SK-N-SH (cell line): ENCODE data around the gene CISH. TPM values are rescaled to one million over a fixed set of nuclear protein-coding genes. Genes with fewer than 3 reads are reported as not detected.

Experiments used
- CTCF ChIA-PET: fragments of 300-600, 350-600 bp; formaldehyde crosslinking; extraction: SDS; loops from one replicate; lab custom pipeline; 2021; lab: Yijun Ruan, JAX
- POLR2A ChIA-PET: fragments of 350-600 bp; sonication (Branson Sonifier 250); formaldehyde crosslinking; extraction: SDS; loops from one replicate; lab custom pipeline; 2020; ENCODE audit warnings: antibody characterized with exemption, inconsistent platforms; lab: Yijun Ruan, JAX
- DNase-seq: peaks from one replicate; pipeline ENCODE4 v3.0.0; 2012
- H2AFZ ChIP-seq: fragments of 200-600 bp; sonication (generic); 2 replicates; pipeline ENCODE4 v1.8.1; 2016; ENCODE audit warnings: antibody characterized with exemption, mild to moderate bottlenecking, low read depth
- H3F3A ChIP-seq: fragments of 200-600 bp; sonication (generic); replicated peaks from 2 replicates; pipeline ENCODE3; 2016; ENCODE audit warnings: antibody characterized with exemption, mild to moderate bottlenecking; ENCODE audit not compliant: insufficient read depth
- H3K27ac ChIP-seq, 2 experiments: fragments of 200-500 bp in 1 of 2; fragments of 200-600 bp in 1 of 2; sonication (Bioruptor generic) in 1 of 2; sonication (generic), shearing (Covaris generic) in 1 of 2; 2 replicates each; pipeline versions ENCODE4 v1.5.1 to v1.6.1; 2014 to 2016; ENCODE audit warnings: low read depth in 2 of 2, inconsistent platforms in 1 of 2, low read length in 1 of 2, mild to moderate bottlenecking in 1 of 2, mixed read lengths in 1 of 2
- H3K27me3 ChIP-seq: fragments of 200-600 bp; sonication (generic), shearing (Covaris generic); 2 replicates; pipeline ENCODE4 v1.6.1; 2016; ENCODE audit warnings: mixed run types; ENCODE audit not compliant: insufficient read depth
- H3K36me3 ChIP-seq, 2 experiments: fragments of 200-500 bp in 1 of 2; fragments of 200-600 bp in 1 of 2; sonication (Bioruptor generic) in 1 of 2; sonication (generic) in 1 of 2; replicated peaks in 1 of 2; 2 replicates each; pipeline versions ENCODE3 to v1.5.1; 2014 to 2016; ENCODE audit warnings: low read length in 1 of 2, mild to moderate bottlenecking in 1 of 2; ENCODE audit not compliant: insufficient read depth in 2 of 2, control insufficient read depth in 1 of 2
- H3K4me1 ChIP-seq, 2 experiments: fragments of 200-500 bp in 1 of 2; fragments of 200-600 bp in 1 of 2; sonication (Bioruptor generic) in 1 of 2; sonication (generic), shearing (Covaris generic) in 1 of 2; 2 replicates each; pipeline versions ENCODE4 v1.5.1 to v1.6.1; 2014 to 2016; ENCODE audit warnings: low read depth in 1 of 2, low read length in 1 of 2, mixed run types in 1 of 2; ENCODE audit not compliant: insufficient read depth in 2 of 2, control insufficient read depth in 1 of 2
- H3K4me2 ChIP-seq: fragments of 200-600 bp; sonication (generic), shearing (Covaris generic); 2 replicates; pipeline ENCODE4 v1.6.1; 2017; ENCODE audit warnings: mixed run types
- H3K4me3 ChIP-seq, 2 experiments: fragments of 200-500 bp in 1 of 2; fragments of 200-600 bp in 1 of 2; sonication (Bioruptor generic) in 1 of 2; sonication (generic), shearing (Covaris generic) in 1 of 2; 2 replicates each; pipeline versions ENCODE4 v1.5.1 to v1.8.1; 2014 to 2016; ENCODE audit warnings: low read depth in 2 of 2, inconsistent platforms in 1 of 2, low read length in 1 of 2, mild to moderate bottlenecking in 1 of 2, mixed read lengths in 1 of 2, moderate library complexity in 1 of 2
- H3K79me2 ChIP-seq: fragments of 200-600 bp; sonication (generic); 2 replicates; pipeline ENCODE4 v1.8.1; 2017; ENCODE audit warnings: mild to moderate bottlenecking; ENCODE audit not compliant: insufficient read depth
- H3K9ac ChIP-seq: fragments of 200-600 bp; sonication (generic); 2 replicates; pipeline ENCODE4 v1.6.1; 2017; ENCODE audit warnings: mixed run types
- H3K9me2 ChIP-seq: fragments of 200-600 bp; sonication (generic); 2 replicates; pipeline ENCODE4 v1.6.1; 2017; ENCODE audit warnings: mixed run types
- H3K9me3 ChIP-seq: fragments of 200-600 bp; sonication (generic); 2 replicates; pipeline ENCODE4 v1.6.1; 2017; ENCODE audit warnings: mixed run types, mild to moderate bottlenecking, moderate library complexity
- H4K20me1 ChIP-seq: fragments of 200-600 bp; sonication (generic); 2 replicates; pipeline ENCODE4 v1.6.1; 2017; ENCODE audit warnings: mild to moderate bottlenecking, mixed run types; ENCODE audit not compliant: insufficient read depth
- CTCF ChIP-seq: fragments of 200-600 bp; sonication (generic); IDR thresholded peaks from 2 replicates; pipeline ENCODE4 v1.6.1; 2017; ENCODE audit warnings: antibody characterized with exemption, mild to moderate bottlenecking, moderate library complexity
- ELF1 ChIP-seq: IDR thresholded peaks from 2 replicates; pipeline ENCODE4 v1.4.0; 2012
- FOXM1 ChIP-seq: IDR thresholded peaks from 2 replicates; pipeline ENCODE4 v1.4.0; 2012; ENCODE audit warnings: low read depth, mild to moderate bottlenecking
- GABPA ChIP-seq: IDR thresholded peaks from 2 replicates; pipeline ENCODE4 v1.4.0; 2012; ENCODE audit warnings: low read depth, mild to moderate bottlenecking
- GATA2 ChIP-seq: sonication (generic); formaldehyde crosslinking; IDR thresholded peaks from 2 replicates; pipeline ENCODE4 v1.5.0; 2020; ENCODE audit warnings: mild to moderate bottlenecking, missing genetic modification reagents
- IRF3 ChIP-seq: fragments of 150-350 bp; IDR thresholded peaks from 2 replicates; pipeline ENCODE4 v1.6.1; 2016; ENCODE audit warnings: mild to moderate bottlenecking, low read depth, low read length
- MEF2A ChIP-seq: IDR thresholded peaks from 2 replicates; pipeline ENCODE4 v1.4.0; 2012; ENCODE audit warnings: low read depth, borderline replicate concordance
- NFIC ChIP-seq: IDR thresholded peaks from 2 replicates; pipeline ENCODE4 v1.4.0; 2012; ENCODE audit warnings: borderline replicate concordance
- POLR2AphosphoS5 ChIP-seq: IDR thresholded peaks from 2 replicates; pipeline ENCODE4 v1.6.1; 2012; ENCODE audit warnings: low read depth, low read length
- RAD21 ChIP-seq: IDR thresholded peaks from 2 replicates; pipeline ENCODE4 v1.6.1; 2012; ENCODE audit warnings: mild to moderate bottlenecking, low read length
- RCOR1 ChIP-seq: fragments of 150-350 bp; IDR thresholded peaks from 2 replicates; pipeline ENCODE4 v1.6.1; 2017; ENCODE audit warnings: antibody characterized with exemption, low read length
- RFX5 ChIP-seq: IDR thresholded peaks from 2 replicates; pipeline ENCODE4 v1.6.1; 2012; ENCODE audit warnings: mild to moderate bottlenecking, improper control_type of control experiment, low read length
- RXRA ChIP-seq: IDR thresholded peaks from 2 replicates; pipeline ENCODE4 v1.4.0; 2012; ENCODE audit warnings: low read depth, mild to moderate bottlenecking, borderline replicate concordance
- SMC3 ChIP-seq: IDR thresholded peaks from 2 replicates; pipeline ENCODE4 v1.6.1; 2012; ENCODE audit warnings: low read depth, low read length, improper control_type of control experiment
- TCF12 ChIP-seq: IDR thresholded peaks from 2 replicates; pipeline ENCODE4 v1.4.0; 2012
- USF1 ChIP-seq: IDR thresholded peaks from 2 replicates; pipeline ENCODE4 v1.4.0; 2012; ENCODE audit warnings: low read depth, borderline replicate concordance
- WGBS: methylation state at CpG from one replicate; pipeline ENCODE4 v1.1.6; 2017; ENCODE audit warnings: low lambda C conversion rate; 5-methylcytosine and 5-hydroxymethylcytosine counted together
- polyA plus RNA-seq, 3 experiments: library from polyadenylated mRNA; depleted of rRNA; stranded (reverse); fragments of >200 nt; gene quantifications; 2 replicates each; pipeline ENCODE4 v1.2.3, GENCODE V29; 2012

CISH gene
- polyA plus RNA-seq, 1 of the 3 experiments (the other 2 are of a cell fraction), result 2.6 TPM

- no peaks in the 10 kb centered on the region for H4K20me1 ChIP-seq
- H3K4me3 ChIP-seq, result no peak overlapping the region
- no peaks in the 10 kb centered on the region for H3K27me3 ChIP-seq
- H3K79me2 ChIP-seq, result no peaks in the 10 kb centered on the region
- peaks cover 4 to 27% of the 10 kb centered on the region in 2 experiments for H3K36me3 ChIP-seq
- no peak overlapping the region for H2AFZ ChIP-seq
- ChIA-PET POLR2A (interaction anchor here (0.8 to 1.2 kb wide), 2 partner anchors 11 to 12 kb away, joined by 3 read pairs; partner anchors contain the start of gene HEMK1), CTCF (interaction anchor here (0.7 to 31.2 kb wide), 4 partner anchors 9 to 28 kb away, joined by 3 to 648 read pairs (median 10); partner anchors contain the start of genes C3orf18, CISH, HEMK1 and MAPKAPK3)
- WGBS, result 94% methylated on average over 2 of the region's 2 CpGs
- H3K9ac ChIP-seq, result no peak overlapping the region
- no peaks in the 10 kb centered on the region for H3K9me2 ChIP-seq
- H3K4me2 ChIP-seq, result no peak overlapping the region
- no peak for TF ChIP-seq FOXM1
- TF ChIP-seq CTCF, result no peak
- H3K4me1 ChIP-seq, result no peaks in the 10 kb centered on the region
- no peaks in the 10 kb centered on the region for H3K9me3 ChIP-seq
- no peak for DNase-seq
- H3F3A ChIP-seq, result no peaks in the 10 kb centered on the region
- no peak overlapping the region for H3K27ac ChIP-seq
Measured at GRCh38 chr3:50581459-50581842, 30.1 kb downstream of the CISH start.

GRCh38 chr3:50580683-50581458 is 30.7 kb downstream of the CISH start:
- CTCF ChIA-PET, result interaction anchor here (0.7 to 31.2 kb wide), 4 partner anchors 9 to 28 kb away, joined by 3 to 648 read pairs (median 10); partner anchors contain the start of genes C3orf18, CISH, HEMK1 and MAPKAPK3
- H3K9ac ChIP-seq, result no peak overlapping the region
- no peaks in the 10 kb centered on the region for H3K27me3 ChIP-seq
- no peaks in the 10 kb centered on the region for H4K20me1 ChIP-seq
- 86% methylated on average over 7 of the region's 9 CpGs for WGBS
- no peaks in the 10 kb centered on the region for H3K9me2 ChIP-seq
- POLR2A ChIA-PET, result interaction anchor here (0.8 kb wide), 1 partner anchor 10 kb away, joined by 3 read pairs; no protein-coding TSS in a partner anchor
- no peak overlapping the region for H3K4me2 ChIP-seq
- no peak for DNase-seq
- H3K27ac ChIP-seq, result no peak overlapping the region
- H3K9me3 ChIP-seq, result no peaks in the 10 kb centered on the region
- H3F3A ChIP-seq, result no peaks in the 10 kb centered on the region
- no peaks in the 10 kb centered on the region for H3K79me2 ChIP-seq
- TF ChIP-seq MEF2A, result no peak
- no peak for TF ChIP-seq NFIC
- TF ChIP-seq ELF1, result no peak
- TF ChIP-seq SMC3, result no peak
- TF ChIP-seq IRF3, result no peak
- TF ChIP-seq GATA2 (CRISPR knock-in tag), result no peak
- no peak for TF ChIP-seq USF1
- no peak for TF ChIP-seq RXRA
- TF ChIP-seq RFX5, result no peak
- TF ChIP-seq TCF12, result no peak
- TF ChIP-seq RAD21, result no peak
- TF ChIP-seq RCOR1, result no peak
- TF ChIP-seq POLR2AphosphoS5, result no peak
- TF ChIP-seq GABPA, result no peak
- no peak for TF ChIP-seq CTCF
- peaks cover 4 to 27% of the 10 kb centered on the region in 2 experiments for H3K36me3 ChIP-seq
- no peak overlapping the region for H3K4me3 ChIP-seq
- H3K4me1 ChIP-seq, result no peaks in the 10 kb centered on the region
- H2AFZ ChIP-seq, result no peak overlapping the region
